ENCODE measurements around the gene STEAP4.
"Not testable (repeated sequence)": the region's sequence is repeated elsewhere in the genome, so short reads cannot be mapped to it uniquely, and the experiment has no call there.

The STEAP4 gene

GRCh38 chr7:88312061-88312663, 5.5 kb upstream of the STEAP4 start:
- DNase-seq: no peak

- no peak for DNase-seq
Measured at GRCh38 chr7:88311675-88312036, 5.0 kb upstream of the STEAP4 start.

GRCh38 chr7:88310956-88311674, 4.4 kb upstream of the STEAP4 start:
- no peak for DNase-seq

- DNase-seq: no peak
Measured at GRCh38 chr7:88309819-88310218, 3.1 kb upstream of the STEAP4 start.

GRCh38 chr7:88307823-88308222, 1.1 kb upstream of the STEAP4 start:
- no peak for DNase-seq

GRCh38 chr7:88307412-88307811, 718 bp upstream of the STEAP4 start:
- DNase-seq: no peak

GRCh38 chr7:88305044-88305443, 1.6 kb downstream of the STEAP4 start:
- no peak for DNase-seq

GRCh38 chr7:88302486-88302885, 4.2 kb downstream of the STEAP4 start:
- DNase-seq: no peak

GRCh38 chr7:88301924-88302323, 4.8 kb downstream of the STEAP4 start:
- no peak for DNase-seq

GRCh38 chr7:88300401-88300945, 6.2 kb downstream of the STEAP4 start:
- DNase-seq: no peak

- DNase-seq: no peak
Measured at GRCh38 chr7:88299126-88299525, 7.6 kb downstream of the STEAP4 start.

- DNase-seq: no peak
Measured at GRCh38 chr7:88293866-88294265, 12.8 kb downstream of the STEAP4 start.

GRCh38 chr7:88291398-88292173, 15.1 kb downstream of the STEAP4 start:
- peak; percentile 3 for DNase-seq

- no peak for DNase-seq
Measured at GRCh38 chr7:88290491-88290890, 16.2 kb downstream of the STEAP4 start.

- no peak for DNase-seq
Measured at GRCh38 chr7:88289564-88290025, 17.1 kb downstream of the STEAP4 start.

- no peak for DNase-seq
Measured at GRCh38 chr7:88281749-88282148, 24.9 kb downstream of the STEAP4 start.

GRCh38 chr7:88280801-88281200, 25.9 kb downstream of the STEAP4 start:
- no peak for DNase-seq

- no peak for DNase-seq
Measured at GRCh38 chr7:88279323-88279722, 27.4 kb downstream of the STEAP4 start.

- DNase-seq: no peak
Measured at GRCh38 chr7:88278881-88279280, 27.8 kb downstream of the STEAP4 start.

- no peak for DNase-seq
Measured at GRCh38 chr7:88276605-88277153, 30.0 kb downstream of the STEAP4 start.

- not testable (repeated sequence) for DNase-seq
Measured at GRCh38 chr7:88274856-88275255, 31.8 kb downstream of the STEAP4 start.

- DNase-seq: no peak
Measured at GRCh38 chr7:88269586-88269985, 37.1 kb downstream of the STEAP4 start.

- no peak for DNase-seq
Measured at GRCh38 chr7:88268858-88269257, 37.8 kb downstream of the STEAP4 start.
